Activated T-helper 17 cell treated with anti-CD3 and anti-CD28 coated beads, Interleukin-2, amount 50 U/mL, for 72 hours (primary cell): ENCODE data around the gene DDA1. TPM values are rescaled to one million over a fixed set of nuclear protein-coding genes. Genes with fewer than 3 reads are reported as not detected.

ENCODE experiments used
- ATAC-seq: fragments of 150-1000 bp; cut with Tn5 transposase; replicated peaks from 2 replicates; pipeline ENCODE4 v1.10.0; 2021; ENCODE audit warnings: mild to moderate bottlenecking, moderate library complexity
- H3K27ac Mint-ChIP-seq: one replicate; pipeline ENCODE4 v1.8.0; 2022; ENCODE audit warnings: mixed read lengths
- H3K27me3 Mint-ChIP-seq: one replicate; pipeline ENCODE4 v1.8.0; 2022; ENCODE audit warnings: mixed read lengths
- H3K36me3 Mint-ChIP-seq: one replicate; pipeline ENCODE4 v1.8.0; 2022; ENCODE audit warnings: low read depth, mild to moderate bottlenecking, mixed read lengths
- H3K4me1 Mint-ChIP-seq: one replicate; pipeline ENCODE4 v1.8.0; 2022; ENCODE audit warnings: mixed read lengths
- H3K4me3 Mint-ChIP-seq: one replicate; pipeline ENCODE4 v1.8.0; 2022; ENCODE audit warnings: mild to moderate bottlenecking, mixed read lengths
- H3K9me3 Mint-ChIP-seq: one replicate; pipeline ENCODE4 v1.8.0; 2022; ENCODE audit warnings: mixed read lengths
- total RNA-seq, 2 donors: library from RNA; stranded (reverse); gene quantifications; one replicate each; pipeline ENCODE4 v1.2.3, GENCODE V29; 2022

The DDA1 gene
- total RNA-seq, 2 donors from 2014 or later = 27.8 to 45.8 TPM

- H3K4me1 Mint-ChIP-seq = no peaks in the 10 kb centered on the region
- H3K36me3 Mint-ChIP-seq = peaks cover under 1% of the 10 kb centered on the region
- H3K9me3 Mint-ChIP-seq = no peaks in the 10 kb centered on the region
- no peaks in the 10 kb centered on the region for H3K27me3 Mint-ChIP-seq
- peak overlapping the region; percentile 61 for H3K4me3 Mint-ChIP-seq
- peak; percentile 83 for ATAC-seq
- H3K27ac Mint-ChIP-seq = peak overlapping the region; percentile 56
Observed at GRCh38 chr19:17327654-17328516, 18.5 kb downstream of the DDA1 start.

DNA sequence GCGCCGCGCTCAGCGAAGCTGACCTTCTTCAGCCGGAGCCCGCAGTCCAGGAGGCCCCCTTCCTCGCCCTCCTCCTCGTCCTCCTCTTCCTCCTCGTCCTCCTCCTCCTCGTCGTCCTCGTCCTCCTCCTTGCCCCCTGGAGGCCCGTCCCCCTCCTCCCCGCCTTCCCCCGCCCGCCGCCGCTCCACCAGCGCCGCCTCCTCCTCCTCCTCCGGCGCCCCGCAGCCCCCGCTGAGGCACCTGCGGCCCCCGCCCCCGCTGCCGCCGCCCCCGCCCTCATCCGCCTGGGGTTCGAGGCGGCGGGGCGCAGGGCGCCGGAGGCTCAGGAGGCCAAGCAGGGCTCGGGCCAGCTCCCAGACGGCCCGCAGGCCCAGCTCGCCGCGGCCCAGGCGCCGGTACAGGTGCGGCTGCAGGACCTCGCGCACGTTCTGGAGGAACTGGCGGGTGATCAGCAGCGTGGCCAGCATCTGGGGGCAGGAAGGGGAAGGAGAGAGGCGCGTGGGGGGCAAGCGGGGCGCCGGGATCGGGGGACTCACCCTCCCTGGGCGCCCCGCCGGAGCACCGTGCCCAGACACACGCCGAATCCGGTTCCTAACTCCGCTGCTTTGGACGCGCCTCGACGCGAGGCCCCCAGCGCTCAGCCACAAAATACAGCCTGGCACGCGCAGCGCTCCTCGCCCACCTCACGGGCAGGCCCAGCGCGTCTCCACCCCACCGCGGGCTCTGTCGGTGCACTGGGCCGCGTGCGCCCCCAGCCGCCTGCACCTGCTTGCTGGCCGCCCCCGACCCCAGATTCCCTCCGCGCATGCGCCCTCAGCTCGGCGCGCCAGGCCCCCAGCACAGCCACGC is 19.4 kb downstream of the DDA1 start:
- H3K9me3 Mint-ChIP-seq = no peaks in the 10 kb centered on the region
- H3K4me1 Mint-ChIP-seq = peaks cover 2% of the 10 kb centered on the region
- H3K27me3 Mint-ChIP-seq = no peaks in the 10 kb centered on the region
- ATAC-seq = peak; percentile 22
- no peaks in the 10 kb centered on the region for H3K36me3 Mint-ChIP-seq
- H3K27ac Mint-ChIP-seq = no peak overlapping the region
- H3K4me3 Mint-ChIP-seq = peak overlapping the region; percentile 61

GRCh38 chr19:17329366-17330261 is 20.3 kb downstream of the DDA1 start:
- H3K4me1 Mint-ChIP-seq = peaks cover 6% of the 10 kb centered on the region
- peak overlapping the region; percentile 50 for H3K4me3 Mint-ChIP-seq
- H3K27ac Mint-ChIP-seq = no peak overlapping the region
- H3K36me3 Mint-ChIP-seq = no peaks in the 10 kb centered on the region
- no peaks in the 10 kb centered on the region for H3K27me3 Mint-ChIP-seq
- H3K9me3 Mint-ChIP-seq = no peaks in the 10 kb centered on the region
- no peak for ATAC-seq

- Mint-ChIP-seq H3K36me3 (no peaks in the 10 kb centered on the region), H3K4me1 (peaks cover 12% of the 10 kb centered on the region), H3K4me3 (peak overlapping the region; percentile 50), H3K27ac (no peak overlapping the region), H3K9me3 (no peaks in the 10 kb centered on the region), H3K27me3 (no peaks in the 10 kb centered on the region)
- no peak for ATAC-seq
Observed at GRCh38 chr19:17330262-17331044, 21.1 kb downstream of the DDA1 start.

- peak overlapping the region; percentile 50 for H3K4me3 Mint-ChIP-seq
- ATAC-seq = no peak
- H3K27me3 Mint-ChIP-seq = no peaks in the 10 kb centered on the region
- H3K36me3 Mint-ChIP-seq = no peaks in the 10 kb centered on the region
- H3K9me3 Mint-ChIP-seq = no peaks in the 10 kb centered on the region
- no peak overlapping the region for H3K27ac Mint-ChIP-seq
- H3K4me1 Mint-ChIP-seq = peaks cover 12% of the 10 kb centered on the region
Observed at GRCh38 chr19:17331045-17331558, 21.7 kb downstream of the DDA1 start.

GRCh38 chr19:17332360-17332676 is 23.0 kb downstream of the DDA1 start:
- H3K36me3 Mint-ChIP-seq = no peaks in the 10 kb centered on the region
- H3K4me1 Mint-ChIP-seq = peaks cover 16% of the 10 kb centered on the region
- no peaks in the 10 kb centered on the region for H3K9me3 Mint-ChIP-seq

GRCh38 chr19:17332677-17333581 is 23.6 kb downstream of the DDA1 start:
- Mint-ChIP-seq H3K36me3 (no peaks in the 10 kb centered on the region), H3K27ac (no peak overlapping the region), H3K4me3 (peak overlapping the region; percentile 15), H3K9me3 (no peaks in the 10 kb centered on the region), H3K4me1 (peaks cover 17% of the 10 kb centered on the region), H3K27me3 (no peaks in the 10 kb centered on the region)
- peak; percentile 5 for ATAC-seq

More at GRCh38 chr19:17332360-17332676, 23.0 kb downstream of the DDA1 start:
- no peaks in the 10 kb centered on the region for H3K27me3 Mint-ChIP-seq
- H3K4me3 Mint-ChIP-seq = no peak overlapping the region
- no peak overlapping the region for H3K27ac Mint-ChIP-seq
- ATAC-seq = no peak

DNA sequence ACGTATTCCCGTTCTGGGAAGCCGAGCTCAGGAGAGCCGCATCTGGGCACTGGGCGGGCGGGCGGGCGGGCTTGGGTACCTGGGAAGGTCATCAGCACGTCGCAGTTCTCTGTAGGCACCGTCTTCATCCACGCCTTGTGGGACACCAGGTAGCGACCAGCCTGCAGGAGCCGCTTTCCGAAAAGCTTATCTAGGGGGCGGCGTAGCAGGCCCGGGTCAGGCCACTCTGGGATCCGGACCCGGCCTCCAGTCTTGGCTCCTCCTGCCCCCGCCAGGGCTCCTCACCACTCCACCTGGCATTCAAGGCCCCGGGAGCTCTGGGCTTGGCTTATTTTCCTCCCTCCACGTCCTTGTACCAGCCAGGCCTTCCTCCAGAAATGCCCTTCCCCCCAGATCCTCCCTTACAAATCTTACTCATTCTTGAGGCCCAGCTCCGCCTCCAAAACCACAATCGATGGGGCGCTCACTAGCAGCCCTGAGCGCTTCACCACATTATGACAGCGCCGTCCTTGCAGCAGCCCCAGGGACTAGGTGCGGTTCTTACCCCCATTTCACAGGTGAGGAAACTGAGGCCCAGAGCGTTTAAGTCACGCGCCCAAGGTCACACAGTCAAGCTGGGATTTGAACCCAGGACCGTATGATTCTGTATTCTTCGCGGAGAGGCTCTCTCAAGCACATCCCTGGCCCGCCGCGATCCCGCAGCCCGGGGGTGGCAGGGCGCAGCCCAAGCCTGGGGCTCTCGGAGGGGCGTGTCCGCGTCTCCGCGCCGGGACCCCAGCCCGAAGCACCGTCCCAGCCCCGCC is 24.4 kb downstream of the DDA1 start:
- H3K27ac Mint-ChIP-seq = peak overlapping the region; percentile 80
- H3K27me3 Mint-ChIP-seq = no peaks in the 10 kb centered on the region
- peaks cover 17% of the 10 kb centered on the region for H3K4me1 Mint-ChIP-seq

DNA sequence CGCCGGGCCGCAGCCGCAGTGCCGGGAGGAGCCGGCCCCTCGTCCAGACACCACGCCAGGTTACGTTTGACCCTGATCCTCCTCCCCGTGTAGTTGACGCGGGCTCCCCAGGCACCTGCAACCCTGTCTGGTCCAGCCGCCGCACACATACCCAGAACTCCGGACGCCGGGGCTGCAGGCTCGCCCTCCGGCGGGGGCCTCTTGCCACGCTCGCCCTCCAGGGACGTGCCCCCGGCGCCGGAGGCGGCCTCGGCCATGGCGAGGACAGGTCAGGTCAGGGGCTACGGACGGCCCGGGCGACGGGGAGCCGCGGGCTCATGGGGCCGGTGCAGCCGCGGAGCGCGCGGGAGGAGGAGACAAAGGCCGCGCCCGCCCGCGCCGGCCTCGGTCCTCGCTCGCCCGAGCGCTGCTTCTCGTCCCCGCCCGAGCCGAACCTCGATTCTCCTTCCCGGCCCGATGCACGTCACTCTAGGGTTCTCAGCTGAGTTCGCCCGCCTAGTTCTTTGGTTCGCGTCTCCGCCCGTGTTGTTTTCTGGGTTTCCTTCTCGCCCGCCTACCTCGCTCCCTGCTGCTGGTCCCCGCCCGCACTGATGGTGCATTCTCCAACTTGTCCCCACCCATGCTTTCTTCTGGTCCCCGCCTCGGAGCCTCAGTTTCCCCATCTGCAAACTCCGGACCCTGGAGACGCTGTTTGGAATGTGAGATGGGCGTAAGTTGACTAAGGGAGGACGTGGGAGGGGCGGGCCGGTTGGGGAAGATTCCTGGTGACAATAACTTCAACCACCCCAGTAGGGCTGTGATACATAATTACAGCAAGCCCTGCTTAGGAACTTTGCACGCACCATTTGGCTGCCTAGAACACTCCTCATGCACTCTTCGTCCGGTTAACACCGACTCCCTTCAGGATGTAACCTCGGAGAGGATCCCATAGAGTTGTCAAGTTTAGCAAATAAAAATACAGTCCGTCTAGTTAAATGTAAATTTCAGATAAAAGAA is 25.3 kb downstream of the DDA1 start, which contains the start of gene ANO8:
TSS of gene ANO8 (minus strand) at position 442 of the 996 bp plus-strand sequence. CDS start at position 257, 185 bp downstream.
- H3K4me3 Mint-ChIP-seq = peak within 1 kb of the TSS; percentile 86
- no peaks in the 10 kb centered on the region for H3K27me3 Mint-ChIP-seq
- no peaks in the 10 kb centered on the region for H3K36me3 Mint-ChIP-seq
- H3K4me1 Mint-ChIP-seq = peaks cover 17% of the 10 kb centered on the region
- peak; percentile 8 for ATAC-seq
- H3K9me3 Mint-ChIP-seq = no peaks in the 10 kb centered on the region
- H3K27ac Mint-ChIP-seq = peak within 1 kb of the TSS; percentile 80

More for the DNA sequence above, 24.4 kb downstream of the DDA1 start:
- Mint-ChIP-seq H3K4me3 (peak overlapping the region; percentile 86), H3K36me3 (no peaks in the 10 kb centered on the region), H3K9me3 (no peaks in the 10 kb centered on the region)
- peak; percentile 61 for ATAC-seq

GRCh38 chr19:17335575-17335974 is 26.2 kb downstream of the DDA1 start:
- ATAC-seq = no peak
- Mint-ChIP-seq H3K27me3 (no peaks in the 10 kb centered on the region), H3K9me3 (no peaks in the 10 kb centered on the region), H3K4me3 (peak overlapping the region; percentile 86), H3K27ac (no peak overlapping the region), H3K36me3 (no peaks in the 10 kb centered on the region), H3K4me1 (peaks cover 17% of the 10 kb centered on the region)
